ENCODE measurements around the gene DNA2.

DNA sequence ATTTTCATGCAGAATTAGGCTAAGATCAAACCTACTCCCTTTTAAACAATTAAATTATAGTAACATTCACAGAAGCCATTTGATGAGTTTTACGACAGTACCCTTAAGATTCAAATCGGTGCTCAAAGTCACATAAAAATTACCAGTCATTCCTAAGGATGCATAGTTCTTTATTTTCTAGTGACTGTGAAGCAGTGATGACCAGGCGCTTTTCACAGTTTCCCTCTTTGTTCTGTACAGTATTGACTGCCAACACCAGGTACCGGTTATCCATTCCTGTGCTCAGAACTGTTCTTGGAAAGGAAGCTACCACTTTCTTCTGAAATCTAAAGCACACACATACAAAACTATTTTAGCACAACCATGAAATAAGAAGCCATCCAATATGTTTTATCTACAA, 1.9 kb downstream of the DNA2 start:
- TF ChIP-seq, protein P1, sequence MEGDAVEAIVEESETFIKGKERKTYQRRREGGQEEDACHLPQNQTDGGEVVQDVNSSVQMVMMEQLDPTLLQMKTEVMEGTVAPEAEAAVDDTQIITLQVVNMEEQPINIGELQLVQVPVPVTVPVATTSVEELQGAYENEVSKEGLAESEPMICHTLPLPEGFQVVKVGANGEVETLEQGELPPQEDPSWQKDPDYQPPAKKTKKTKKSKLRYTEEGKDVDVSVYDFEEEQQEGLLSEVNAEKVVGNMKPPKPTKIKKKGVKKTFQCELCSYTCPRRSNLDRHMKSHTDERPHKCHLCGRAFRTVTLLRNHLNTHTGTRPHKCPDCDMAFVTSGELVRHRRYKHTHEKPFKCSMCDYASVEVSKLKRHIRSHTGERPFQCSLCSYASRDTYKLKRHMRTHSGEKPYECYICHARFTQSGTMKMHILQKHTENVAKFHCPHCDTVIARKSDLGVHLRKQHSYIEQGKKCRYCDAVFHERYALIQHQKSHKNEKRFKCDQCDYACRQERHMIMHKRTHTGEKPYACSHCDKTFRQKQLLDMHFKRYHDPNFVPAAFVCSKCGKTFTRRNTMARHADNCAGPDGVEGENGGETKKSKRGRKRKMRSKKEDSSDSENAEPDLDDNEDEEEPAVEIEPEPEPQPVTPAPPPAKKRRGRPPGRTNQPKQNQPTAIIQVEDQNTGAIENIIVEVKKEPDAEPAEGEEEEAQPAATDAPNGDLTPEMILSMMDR (IDR thresholded peaks at IDR 0.05), result no peak
- no peak for TF ChIP-seq POLR2A (IDR thresholded peaks at IDR 0.05)
